GM06990 (cell line): ENCODE measurements around the gene IL19.
"Not testable (repeated sequence)": the region's sequence is repeated elsewhere in the genome, so short reads cannot be mapped to it uniquely, and the experiment has no call there.

ENCODE experiments used
- DNase-seq: peaks from one replicate; pipeline ENCODE4 v3.0.0-alpha.2; 2011; ENCODE audit not compliant: insufficient read length; ENCODE audit errors: extremely low read depth
- H3K27me3 ChIP-seq: replicated peaks from 2 replicates; pipeline ENCODE4 v1.6.0; 2011; ENCODE audit warnings: low read length; ENCODE audit not compliant: control insufficient read depth, insufficient read depth
- H3K36me3 ChIP-seq: 2 replicates; pipeline ENCODE4 v1.5.1; 2011; ENCODE audit warnings: low read length; ENCODE audit not compliant: control insufficient read depth, insufficient read depth
- H3K4me3 ChIP-seq: replicated peaks from 2 replicates; pipeline ENCODE4 v1.5.1; 2011; ENCODE audit warnings: low read depth, mild to moderate bottlenecking, control low read depth, low read length
- TF ChIP-seq, protein P1 (sequence below): IDR thresholded peaks from 2 replicates; pipeline ENCODE4 v1.5.1; 2011; ENCODE audit warnings: low read length, control low read depth, mild to moderate bottlenecking, inconsistent platforms; ENCODE audit not compliant: insufficient read depth, poor library complexity, severe bottlenecking

Gene IL19

DNA sequence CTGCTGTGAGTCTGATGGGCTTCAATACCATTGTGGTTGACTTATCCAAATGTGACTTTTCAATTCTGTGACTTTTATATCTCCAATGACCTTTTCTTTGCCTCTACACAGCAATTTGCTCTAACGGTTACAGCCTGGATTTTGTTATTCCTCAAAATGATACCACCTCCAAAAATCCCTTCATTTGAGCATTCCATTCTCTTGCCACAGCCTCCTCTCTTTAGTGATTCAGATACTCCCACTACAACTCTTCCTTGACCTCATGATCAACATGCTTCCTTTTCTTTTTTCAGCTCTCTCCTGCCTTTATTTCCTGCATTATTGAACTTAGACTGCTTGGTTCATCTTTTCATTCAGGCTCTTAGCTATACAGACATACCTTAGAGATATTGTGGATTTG lies 16.6 kb upstream of the IL19 start:
- no peaks in the 10 kb centered on the region for H3K36me3 ChIP-seq
- DNase-seq = no peak
- TF ChIP-seq, protein P1, sequence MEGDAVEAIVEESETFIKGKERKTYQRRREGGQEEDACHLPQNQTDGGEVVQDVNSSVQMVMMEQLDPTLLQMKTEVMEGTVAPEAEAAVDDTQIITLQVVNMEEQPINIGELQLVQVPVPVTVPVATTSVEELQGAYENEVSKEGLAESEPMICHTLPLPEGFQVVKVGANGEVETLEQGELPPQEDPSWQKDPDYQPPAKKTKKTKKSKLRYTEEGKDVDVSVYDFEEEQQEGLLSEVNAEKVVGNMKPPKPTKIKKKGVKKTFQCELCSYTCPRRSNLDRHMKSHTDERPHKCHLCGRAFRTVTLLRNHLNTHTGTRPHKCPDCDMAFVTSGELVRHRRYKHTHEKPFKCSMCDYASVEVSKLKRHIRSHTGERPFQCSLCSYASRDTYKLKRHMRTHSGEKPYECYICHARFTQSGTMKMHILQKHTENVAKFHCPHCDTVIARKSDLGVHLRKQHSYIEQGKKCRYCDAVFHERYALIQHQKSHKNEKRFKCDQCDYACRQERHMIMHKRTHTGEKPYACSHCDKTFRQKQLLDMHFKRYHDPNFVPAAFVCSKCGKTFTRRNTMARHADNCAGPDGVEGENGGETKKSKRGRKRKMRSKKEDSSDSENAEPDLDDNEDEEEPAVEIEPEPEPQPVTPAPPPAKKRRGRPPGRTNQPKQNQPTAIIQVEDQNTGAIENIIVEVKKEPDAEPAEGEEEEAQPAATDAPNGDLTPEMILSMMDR = no peak
- no peaks in the 10 kb centered on the region for H3K27me3 ChIP-seq
- no peak overlapping the region for H3K4me3 ChIP-seq

GRCh38 chr1:206757524-206758266 lies 12.9 kb upstream of the IL19 start:
- no peaks in the 10 kb centered on the region for H3K27me3 ChIP-seq
- no peak overlapping the region for H3K4me3 ChIP-seq
- TF ChIP-seq, protein P1 = no peak
- no peak for DNase-seq
- no peaks in the 10 kb centered on the region for H3K36me3 ChIP-seq

GRCh38 chr1:206760590-206760989 lies 10.0 kb upstream of the IL19 start:
- TF ChIP-seq, protein P1 = no peak
- no peak overlapping the region for H3K4me3 ChIP-seq
- no peaks in the 10 kb centered on the region for H3K27me3 ChIP-seq
- H3K36me3 ChIP-seq = no peaks in the 10 kb centered on the region
- no peak for DNase-seq

GRCh38 chr1:206761159-206761768 lies 9.3 kb upstream of the IL19 start:
- H3K36me3 ChIP-seq = no peaks in the 10 kb centered on the region
- H3K4me3 ChIP-seq = no peak overlapping the region
- H3K27me3 ChIP-seq = no peaks in the 10 kb centered on the region
- DNase-seq = no peak
- TF ChIP-seq, protein P1 = no peak

GRCh38 chr1:206762741-206763364 lies 7.7 kb upstream of the IL19 start:
- not testable (repeated sequence) for DNase-seq, H3K4me3 ChIP-seq, H3K36me3 ChIP-seq, H3K27me3 ChIP-seq

- H3K36me3 ChIP-seq, H3K4me3 ChIP-seq, H3K27me3 ChIP-seq, DNase-seq: not testable (repeated sequence)
These were observed 4.8 kb upstream of the IL19 start for GRCh38 chr1:206765771-206766170.
